Stimulated activated naive CD4-positive, alpha-beta T cell (primary cell): Measurements from ENCODE around the gene ZNF839.
"Not testable (repeated sequence)": the region's sequence is repeated elsewhere in the genome, so short reads cannot be mapped to it uniquely, and the experiment has no call there.

Source experiments
- DNase-seq, 6 experiments: peaks; one replicate each; lab custom pipeline; 2025; lab: John Stamatoyannopoulos, UW

The ZNF839 gene

GRCh38 chr14:102341566-102341965 lies 22.0 kb downstream of the ZNF839 start:
- DNase-seq: no peak

- no peak for DNase-seq
Observed at GRCh38 chr14:102342238-102342637, 22.7 kb downstream of the ZNF839 start.

GRCh38 chr14:102344084-102344483 lies 24.5 kb downstream of the ZNF839 start:
- DNase-seq: no peak

- no peak for DNase-seq
Observed at GRCh38 chr14:102344485-102344884, 24.9 kb downstream of the ZNF839 start.

GRCh38 chr14:102345232-102345631 lies 25.7 kb downstream of the ZNF839 start:
- no peak for DNase-seq

- DNase-seq: no peak
Observed at GRCh38 chr14:102346645-102347044, 27.1 kb downstream of the ZNF839 start.

GRCh38 chr14:102348376-102348775 lies 28.8 kb downstream of the ZNF839 start:
- DNase-seq: no peak

- no peak for DNase-seq
Observed at GRCh38 chr14:102351023-102351422, 31.5 kb downstream of the ZNF839 start.

- DNase-seq: not testable (repeated sequence)
Observed at GRCh38 chr14:102351593-102351992, 32.0 kb downstream of the ZNF839 start.

- DNase-seq: no peak
Observed at GRCh38 chr14:102352213-102352612, 32.7 kb downstream of the ZNF839 start.

- no peak for DNase-seq
Observed at GRCh38 chr14:102353126-102353619, 33.6 kb downstream of the ZNF839 start.

- no peak for DNase-seq
Observed at GRCh38 chr14:102356280-102356679, 36.7 kb downstream of the ZNF839 start.

GRCh38 chr14:102359341-102359740 lies 39.8 kb downstream of the ZNF839 start:
- no peak for DNase-seq

- no peak for DNase-seq
Observed at GRCh38 chr14:102360388-102360787, 40.8 kb downstream of the ZNF839 start.

GRCh38 chr14:102362084-102362483 lies 42.5 kb downstream of the ZNF839 start:
- DNase-seq: no peak

GRCh38 chr14:102362545-102363181 lies 43.1 kb downstream of the ZNF839 start, which contains the start of the genes CINP and TECPR2:
TSS of gene CINP (minus strand) at chr14:102362890. CDS start at chr14:102362851, 39 bp downstream.
TSS of gene TECPR2 (plus strand) at chr14:102362941. CDS start at chr14:102376722, 13,781 bp downstream.
- peak; percentile 86 to 94 (median 92) for DNase-seq

GRCh38 chr14:102363182-102363943 lies 43.8 kb downstream of the ZNF839 start:
- peak in 4 of 6 experiments; percentile 33 to 47 (median 39) for DNase-seq

- DNase-seq: no peak
Observed at GRCh38 chr14:102370305-102370809, 50.8 kb downstream of the ZNF839 start.

- no peak for DNase-seq
Observed at GRCh38 chr14:102371361-102371760, 51.8 kb downstream of the ZNF839 start.

- no peak for DNase-seq
Observed at GRCh38 chr14:102373110-102373509, 53.6 kb downstream of the ZNF839 start.

- no peak for DNase-seq
Observed at GRCh38 chr14:102374264-102374663, 54.7 kb downstream of the ZNF839 start.

- no peak for DNase-seq
Observed at GRCh38 chr14:102375119-102375518, 55.6 kb downstream of the ZNF839 start.

- DNase-seq: no peak
Observed at GRCh38 chr14:102377696-102378095, 58.1 kb downstream of the ZNF839 start.
